A204.1 (cell line): ENCODE measurements around the gene PLA2G4B.
"Not testable (repeated sequence)": the region's sequence is repeated elsewhere in the genome, so short reads cannot be mapped to it uniquely, and the experiment has no call there.

Source experiments
- FAIRE-seq: peaks from 2 replicates; lab custom pipeline; 2012; peaks lifted over from hg19 to GRCh38; lab: Jason Lieb, UNC

Gene PLA2G4B

DNA sequence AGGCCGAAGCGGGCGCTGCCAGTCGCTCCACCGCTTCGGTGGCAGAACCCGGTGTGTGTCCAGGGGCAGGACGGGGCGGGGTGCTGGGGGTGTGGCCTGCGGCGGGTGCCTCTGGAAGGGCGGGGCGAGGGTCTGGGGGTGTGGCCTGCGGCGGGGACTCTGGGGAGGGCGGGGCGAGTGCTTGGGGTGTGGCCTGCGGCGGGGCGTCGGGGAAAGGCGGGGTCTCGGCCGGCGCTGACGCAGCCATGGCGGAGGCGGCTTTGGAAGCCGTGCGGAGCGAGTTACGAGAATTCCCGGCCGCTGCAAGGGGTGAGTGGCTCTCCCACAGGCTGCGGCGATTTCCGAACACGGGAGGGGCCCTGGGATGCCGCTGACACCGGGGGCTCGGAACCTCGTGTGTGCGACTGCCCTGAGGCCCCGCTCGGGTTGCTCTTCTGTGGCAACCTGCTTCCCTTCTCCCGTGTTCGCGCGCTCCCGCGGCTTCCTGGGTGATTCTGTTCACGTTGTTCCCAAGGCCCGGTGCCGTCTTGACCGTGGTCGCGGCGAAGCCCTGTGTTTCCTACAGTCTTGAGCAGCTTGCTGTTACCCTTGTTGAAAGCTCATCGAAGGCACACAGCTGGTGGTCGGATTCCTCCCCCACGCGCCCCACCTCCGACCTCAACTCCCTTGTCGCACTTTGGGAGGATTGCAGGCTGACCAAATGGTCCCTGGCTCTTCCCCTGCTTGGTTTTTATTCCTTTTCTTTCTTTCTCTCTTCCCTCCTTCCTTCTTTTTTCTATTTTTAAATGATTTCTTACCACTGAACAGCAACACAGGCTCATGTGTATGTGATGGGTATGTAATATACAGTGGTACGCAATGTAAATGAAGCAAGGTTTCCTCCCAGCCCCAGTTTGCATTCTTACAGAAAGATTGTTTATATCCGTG is 10.5 kb upstream of the PLA2G4B start, which contains the start of gene JMJD7:
TSS of gene JMJD7 (plus strand) at position 213 of the 927 bp plus-strand sequence. CDS start at position 246, 33 bp downstream.
- no peak for FAIRE-seq

DNA sequence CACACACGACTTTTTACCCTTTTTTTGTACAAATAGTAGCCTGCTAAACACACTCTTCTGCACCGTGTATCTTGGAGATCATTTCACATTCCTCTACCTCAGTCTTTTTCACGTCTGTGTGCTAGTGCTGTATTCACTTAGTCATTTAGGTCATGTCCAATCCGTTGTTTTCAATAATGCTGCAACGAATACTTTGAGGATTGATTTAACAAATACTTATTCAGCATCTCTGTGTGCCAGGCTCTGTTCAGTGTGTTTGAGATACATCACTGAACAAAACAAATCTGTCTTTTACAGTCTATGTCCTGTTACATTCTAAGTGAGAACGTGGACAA is 9.9 kb upstream of the PLA2G4B start:
- FAIRE-seq, result no peak

DNA sequence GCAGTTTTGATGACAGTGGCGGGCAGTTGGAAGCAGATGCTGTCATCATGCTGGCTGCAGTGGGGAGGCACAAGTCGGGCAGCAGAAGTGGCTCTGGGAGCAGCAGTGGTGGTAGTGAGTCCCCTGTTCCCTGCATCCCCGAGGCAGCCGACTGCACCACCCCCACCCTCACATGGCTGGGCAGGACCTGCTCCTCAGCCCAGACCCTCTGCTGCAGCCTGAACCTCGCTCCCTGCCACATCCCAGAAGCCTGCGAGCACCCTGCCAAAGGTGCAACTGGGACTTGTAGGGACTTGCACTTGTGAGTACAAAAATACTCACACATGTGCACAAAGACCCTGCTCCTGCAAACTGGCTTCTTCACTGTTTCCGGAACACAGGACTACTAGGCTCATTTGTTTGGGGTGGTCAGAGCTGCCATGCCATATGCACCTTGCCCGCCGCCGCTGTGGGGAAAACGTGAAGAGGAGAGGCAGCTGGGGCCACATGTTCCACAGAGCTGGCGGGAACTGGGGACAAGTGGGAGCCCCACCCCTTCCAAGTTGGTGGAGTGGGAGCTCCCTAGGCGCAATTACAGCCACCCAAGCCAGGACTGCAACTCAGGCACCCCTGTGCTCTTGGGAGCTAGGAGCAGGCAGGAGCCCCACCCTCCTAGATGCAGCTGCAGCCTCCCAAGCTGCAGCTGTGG is 8.5 kb upstream of the PLA2G4B start:
- FAIRE-seq, result no peak

DNA sequence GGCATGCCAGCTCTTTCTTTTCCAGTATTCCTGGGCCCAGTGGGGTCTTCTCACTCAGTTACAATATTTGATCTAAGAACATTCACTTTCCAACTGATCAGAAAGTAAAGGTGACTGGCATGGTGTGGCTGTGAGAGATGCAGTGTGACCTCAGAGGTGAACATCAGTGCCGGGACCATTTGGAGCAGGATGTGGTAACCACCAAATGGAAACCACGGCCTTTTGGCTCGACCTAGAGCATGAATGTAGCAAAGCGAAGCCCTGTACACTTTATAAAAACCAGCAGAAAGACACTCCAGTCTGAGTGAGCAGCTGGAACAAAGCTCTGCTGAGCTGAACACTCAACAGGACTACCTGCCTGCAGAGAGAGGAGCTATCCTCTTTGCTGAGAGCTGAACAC is 7.4 kb upstream of the PLA2G4B start:
- FAIRE-seq, result not testable (repeated sequence)

DNA sequence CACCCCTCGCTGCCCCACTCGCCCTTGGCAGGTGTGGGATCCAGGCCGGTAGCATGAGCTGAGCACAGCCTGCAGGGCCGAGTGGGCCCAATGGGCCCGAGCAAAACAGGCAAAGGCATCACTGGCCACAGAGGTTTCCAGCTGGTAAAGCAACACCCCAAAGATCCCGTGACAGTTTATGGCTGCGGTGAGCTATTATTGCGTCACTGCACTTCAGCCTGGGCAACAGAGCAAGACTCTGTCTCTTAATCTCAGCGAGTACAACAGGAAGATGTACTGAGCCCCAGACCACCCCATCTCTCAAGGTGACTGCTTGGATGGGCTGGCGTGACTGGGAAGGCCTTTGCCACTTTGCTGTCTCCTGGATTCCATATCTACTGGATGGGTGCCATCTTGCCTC is 6.4 kb upstream of the PLA2G4B start:
- FAIRE-seq, result no peak

DNA sequence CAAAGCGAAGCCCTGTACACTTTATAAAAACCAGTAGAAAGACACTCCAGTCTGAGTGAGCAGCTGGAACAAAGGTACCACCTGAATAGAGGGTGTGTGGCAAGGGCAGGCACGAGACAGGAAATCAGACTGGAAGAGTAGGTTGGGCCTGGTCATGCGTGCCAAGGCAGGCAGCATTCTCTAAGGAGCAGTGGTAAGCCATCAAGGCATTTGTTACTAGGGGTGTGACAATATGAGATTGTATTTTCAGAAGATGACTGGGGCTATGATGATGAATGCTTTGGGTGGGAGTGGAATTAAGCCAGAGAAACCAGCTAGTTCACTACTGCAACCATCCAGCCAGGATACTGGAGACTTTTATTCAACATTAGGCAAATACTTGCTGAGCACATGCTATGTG is 5.8 kb upstream of the PLA2G4B start:
- no peak for FAIRE-seq

DNA sequence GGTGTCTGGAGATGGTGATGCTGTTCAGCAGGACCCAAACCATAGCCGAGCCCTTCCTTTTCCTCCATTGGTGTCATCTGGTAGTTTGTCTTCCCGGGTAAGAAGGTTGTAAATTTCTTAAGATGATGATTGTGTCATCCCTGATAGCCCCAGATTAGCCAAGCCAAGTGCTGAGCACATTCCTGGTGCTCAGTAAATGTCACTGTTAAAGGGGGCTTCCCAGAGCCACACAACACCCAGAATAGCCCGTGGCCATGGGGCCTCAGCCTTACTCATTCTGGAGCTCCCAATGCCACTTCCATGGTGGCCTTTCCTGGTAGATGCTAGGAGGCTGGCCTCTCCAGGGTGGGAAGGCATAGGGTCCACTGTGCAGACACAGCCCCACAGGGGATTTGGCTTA is 4.6 kb upstream of the PLA2G4B start:
- no peak for FAIRE-seq

DNA sequence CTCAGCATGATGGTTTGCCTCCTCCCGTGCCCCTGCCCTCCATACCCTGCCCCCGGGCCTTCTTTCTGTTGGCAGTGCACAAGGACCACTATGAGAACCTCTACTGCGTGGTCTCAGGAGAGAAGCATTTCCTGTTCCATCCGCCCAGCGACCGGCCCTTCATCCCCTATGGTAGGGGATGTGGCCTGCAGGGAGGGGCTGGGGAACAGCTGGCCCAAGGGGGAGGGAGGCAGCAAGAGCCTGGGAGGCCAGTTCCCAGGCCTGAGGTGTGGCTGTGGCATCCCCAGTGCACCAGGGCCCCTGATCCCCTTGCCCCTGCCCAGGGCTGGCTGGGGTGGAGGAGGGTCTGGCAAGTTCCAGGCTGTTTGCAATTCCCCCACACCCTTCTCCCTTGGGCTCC is 2.6 kb upstream of the PLA2G4B start:
- no peak for FAIRE-seq

DNA sequence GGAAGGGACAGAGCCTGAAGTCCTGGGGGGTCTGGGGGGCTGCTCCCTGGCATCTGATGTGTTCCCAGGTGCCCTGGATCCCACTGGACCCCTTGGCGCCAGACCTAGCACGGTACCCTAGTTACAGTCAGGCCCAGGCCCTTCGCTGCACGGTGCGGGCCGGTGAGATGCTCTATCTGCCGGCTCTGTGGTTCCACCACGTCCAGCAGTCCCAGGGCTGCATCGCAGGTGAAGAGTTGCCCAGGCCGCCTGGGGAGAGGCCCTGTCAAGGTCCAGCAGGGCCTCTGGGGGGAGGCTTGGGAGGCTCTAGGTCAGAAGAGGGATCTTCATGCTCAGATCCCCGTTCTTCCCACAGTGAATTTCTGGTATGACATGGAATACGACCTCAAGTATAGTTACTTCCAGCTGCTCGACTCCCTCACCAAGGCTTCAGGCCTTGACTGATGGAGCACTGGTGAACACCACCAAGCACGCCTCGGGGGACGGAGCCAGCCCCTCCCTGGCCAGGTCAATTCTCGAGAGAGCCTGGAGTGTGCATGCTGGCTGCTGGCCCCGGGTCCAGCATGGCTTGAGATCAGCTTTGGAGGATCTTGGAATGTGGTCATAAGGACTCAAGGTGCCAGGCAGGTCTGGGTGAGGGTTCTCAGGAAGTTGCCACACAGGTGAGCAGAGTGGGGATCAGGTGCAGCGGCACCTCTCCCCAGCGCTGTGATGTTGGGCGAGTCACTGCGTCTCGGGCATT is 1.8 kb upstream of the PLA2G4B start:
- FAIRE-seq, result no peak

DNA sequence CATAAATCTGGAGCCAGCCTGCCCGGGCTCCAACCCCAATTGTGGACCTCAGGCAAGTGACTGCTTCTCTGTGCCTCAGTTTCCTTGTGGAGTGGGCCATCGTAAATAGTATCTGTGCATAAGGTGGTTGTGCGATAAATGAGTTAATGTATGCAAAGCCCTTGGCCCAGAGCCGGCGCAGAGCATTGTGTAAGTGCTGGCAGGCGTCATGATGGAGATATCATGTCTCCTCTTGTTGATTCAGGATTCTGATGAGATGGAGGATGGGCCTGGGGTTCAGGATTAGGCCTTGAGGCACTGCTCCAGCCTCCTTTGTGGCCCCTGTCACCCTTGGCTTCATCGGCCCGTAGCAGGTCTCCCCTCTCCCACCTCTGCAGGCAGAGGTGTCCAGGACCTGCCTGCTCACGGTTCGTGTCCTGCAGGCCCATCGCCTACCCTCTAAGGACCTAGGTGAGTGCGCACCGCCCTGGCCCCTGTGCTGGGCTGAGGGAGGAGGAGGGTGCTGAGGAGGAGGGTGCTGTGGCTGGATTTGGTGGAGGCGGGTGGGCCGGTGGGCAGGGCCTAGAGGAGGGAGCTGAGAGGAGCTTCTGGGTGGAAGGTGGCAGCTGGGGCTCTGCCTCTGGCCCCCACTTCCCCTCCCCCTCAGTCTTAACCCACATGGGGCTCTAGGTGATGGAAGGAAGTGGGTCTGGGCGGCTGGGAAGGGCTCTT is 1.3 kb downstream of the PLA2G4B start:
- no peak for FAIRE-seq

DNA sequence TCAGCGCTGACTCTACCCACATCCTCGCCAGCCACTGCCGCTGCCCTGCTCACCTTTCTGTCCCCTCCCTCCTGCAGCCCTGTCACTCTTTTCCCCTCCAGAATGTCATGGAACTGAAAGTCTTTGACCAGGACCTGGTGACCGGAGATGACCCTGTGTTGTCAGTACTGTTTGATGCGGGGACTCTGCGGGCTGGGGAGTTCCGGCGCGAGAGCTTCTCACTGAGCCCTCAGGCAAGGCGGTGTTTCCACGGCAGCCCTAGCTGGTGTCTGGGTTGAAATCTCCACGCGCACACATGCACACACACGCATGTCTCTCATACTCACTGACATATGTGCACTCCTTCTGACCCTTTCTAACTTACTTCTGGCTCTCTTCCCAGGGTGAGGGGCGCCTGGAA is 2.0 kb downstream of the PLA2G4B start:
- no peak for FAIRE-seq

DNA sequence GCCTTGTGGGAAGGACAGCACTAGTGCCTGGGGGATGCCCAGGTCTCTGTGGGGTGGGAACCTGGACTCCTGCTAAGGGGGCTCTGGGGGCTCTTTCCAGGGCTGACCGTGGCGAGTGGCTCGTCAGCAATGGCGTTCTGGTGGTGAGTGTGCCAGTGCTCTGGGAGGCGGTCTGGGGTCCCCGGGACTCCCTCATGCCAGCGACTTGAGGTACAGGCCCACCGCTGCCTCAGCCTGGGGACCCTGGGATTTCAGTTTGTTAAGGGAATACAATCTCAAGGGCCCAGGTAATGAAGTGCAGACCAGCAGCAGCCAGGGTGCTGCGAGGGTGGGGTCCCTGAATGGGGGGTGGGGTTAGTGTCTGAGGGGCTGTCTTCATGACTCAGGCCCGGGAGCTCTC is 2.5 kb downstream of the PLA2G4B start:
- no peak for FAIRE-seq

DNA sequence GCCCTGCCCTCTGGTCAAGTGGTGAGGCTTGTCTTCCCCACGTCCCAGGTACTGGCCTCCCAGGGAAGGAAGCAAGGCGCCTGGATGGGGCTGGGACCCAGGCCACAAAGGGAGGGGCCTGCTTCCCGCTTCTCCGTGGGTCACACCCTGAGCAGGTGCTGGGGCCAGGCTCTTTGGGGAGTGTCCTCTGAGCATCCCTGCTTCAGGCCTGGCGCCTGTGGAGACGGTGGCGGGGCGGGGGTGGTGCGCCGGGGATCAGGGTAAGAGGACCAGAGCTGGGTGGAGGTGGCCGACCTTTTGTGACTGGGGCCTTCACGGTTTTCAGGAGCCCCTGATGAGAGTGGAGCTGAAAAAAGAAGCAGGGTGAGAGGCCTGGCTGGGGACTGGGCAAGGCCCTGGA is 3.6 kb downstream of the PLA2G4B start:
- FAIRE-seq, result no peak

DNA sequence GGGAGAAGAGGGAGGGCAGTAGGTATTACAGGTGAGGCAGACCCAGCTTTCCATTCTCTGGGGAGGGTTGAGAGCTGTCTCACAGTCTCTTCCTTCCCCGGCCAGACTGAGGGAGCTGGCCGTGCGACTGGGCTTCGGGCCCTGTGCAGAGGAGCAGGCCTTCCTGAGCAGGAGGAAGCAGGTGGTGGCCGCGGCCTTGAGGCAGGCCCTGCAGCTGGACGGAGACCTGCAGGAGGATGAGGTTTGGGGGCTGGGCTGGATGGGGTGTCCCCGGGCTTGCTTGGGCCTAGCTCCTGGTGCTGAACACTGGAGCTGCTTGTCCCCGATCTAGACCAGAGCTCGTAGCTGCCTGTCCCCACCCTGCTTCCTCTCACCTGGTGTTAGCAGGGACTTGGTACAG is 4.9 kb downstream of the PLA2G4B start:
- no peak for FAIRE-seq

DNA sequence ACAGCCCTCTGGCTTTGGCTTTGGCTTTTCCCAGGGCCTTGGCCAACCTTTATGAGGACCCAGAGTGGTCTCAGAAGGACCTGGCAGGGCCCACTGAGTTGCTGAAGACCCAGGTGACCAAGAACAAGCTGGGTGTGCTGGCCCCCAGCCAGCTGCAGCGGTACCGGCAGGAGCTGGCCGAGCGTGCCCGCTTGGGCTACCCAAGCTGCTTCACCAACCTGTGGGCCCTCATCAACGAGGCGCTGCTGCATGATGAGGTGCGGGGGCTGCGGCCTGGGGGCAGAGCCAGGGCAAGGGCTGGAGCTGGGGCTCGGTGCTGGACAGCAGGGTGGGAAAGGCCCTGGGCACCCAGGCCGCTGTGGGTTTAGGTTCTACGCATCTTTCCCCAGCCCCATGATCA is 6.2 kb downstream of the PLA2G4B start:
- FAIRE-seq, result no peak

DNA sequence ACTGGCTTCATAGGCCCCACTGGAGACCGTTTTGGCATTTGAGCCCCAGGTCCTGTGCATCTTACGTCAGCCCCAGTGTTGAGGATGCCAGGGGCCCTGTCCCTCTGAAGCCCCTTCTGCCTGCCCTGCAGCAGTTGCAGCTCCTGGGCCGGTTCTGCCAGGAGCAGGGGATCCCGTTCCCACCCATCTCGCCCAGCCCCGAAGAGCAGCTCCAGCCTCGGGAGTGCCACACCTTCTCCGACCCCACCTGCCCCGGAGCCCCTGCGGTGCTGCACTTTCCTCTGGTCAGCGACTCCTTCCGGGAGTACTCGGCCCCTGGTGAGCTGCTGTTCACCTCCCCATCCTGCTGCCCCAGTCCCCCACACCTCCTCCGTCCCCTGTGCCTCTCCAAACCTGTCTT is 8.6 kb downstream of the PLA2G4B start:
- no peak for FAIRE-seq

DNA sequence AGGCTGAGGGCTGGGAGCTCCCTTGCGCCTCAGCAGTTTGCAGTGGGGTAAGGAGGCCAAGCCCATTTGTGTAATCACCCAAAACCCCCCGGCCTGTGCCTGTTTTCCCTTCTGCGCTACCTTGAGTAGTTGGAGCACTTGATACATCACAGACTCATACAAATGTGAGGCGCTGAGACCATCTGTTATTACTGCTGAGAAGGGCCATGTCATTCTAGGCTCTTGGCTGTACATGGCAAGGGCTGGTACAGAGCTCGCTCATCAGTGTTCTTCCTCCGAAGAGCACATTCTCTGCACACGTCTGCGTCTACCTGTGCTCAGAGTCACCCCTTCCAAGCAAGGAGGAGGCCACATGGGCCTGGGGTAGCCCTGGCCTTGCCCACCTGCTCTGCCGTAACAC is 9.3 kb downstream of the PLA2G4B start:
- no peak for FAIRE-seq

DNA sequence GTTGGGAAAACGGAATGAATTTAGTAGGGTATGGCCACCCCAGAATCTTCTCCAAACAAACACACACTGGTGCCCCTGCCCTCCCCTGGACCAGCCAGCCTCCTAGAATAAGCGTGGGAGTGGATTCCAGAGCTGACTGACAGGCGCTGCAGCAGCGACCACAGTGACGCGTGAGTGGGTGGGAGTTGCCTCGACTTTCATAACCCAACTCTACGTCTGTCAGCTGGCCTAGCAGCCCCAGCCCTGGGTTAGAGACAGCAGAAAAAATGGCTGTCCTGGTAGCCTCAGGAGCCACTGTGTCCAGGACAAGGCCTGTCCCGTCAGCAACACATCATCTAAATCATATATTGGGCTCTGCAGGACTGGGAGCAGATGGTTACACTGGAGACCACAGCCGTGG is 10.0 kb downstream of the PLA2G4B start:
- no peak for FAIRE-seq

DNA sequence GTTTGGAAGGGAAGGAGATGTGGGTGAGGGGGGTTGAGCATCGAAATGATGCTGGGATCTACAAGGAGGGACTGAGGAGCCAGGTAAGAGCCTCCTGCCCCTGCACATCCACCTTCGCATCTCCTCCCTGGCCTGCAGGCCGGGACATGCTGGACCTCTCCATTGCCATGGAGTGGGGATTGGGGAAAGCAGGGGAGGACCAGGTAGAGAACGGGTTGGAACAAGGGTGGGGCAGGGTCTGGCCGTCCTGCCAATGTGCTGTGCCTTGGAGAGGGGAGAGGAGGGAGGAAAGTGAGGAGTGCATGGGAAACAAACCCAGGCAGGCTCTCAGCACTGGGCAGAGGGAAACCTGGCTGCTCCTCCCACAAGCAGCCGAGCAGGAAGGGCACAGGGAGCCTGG is 10.6 kb downstream of the PLA2G4B start:
- no peak for FAIRE-seq

DNA sequence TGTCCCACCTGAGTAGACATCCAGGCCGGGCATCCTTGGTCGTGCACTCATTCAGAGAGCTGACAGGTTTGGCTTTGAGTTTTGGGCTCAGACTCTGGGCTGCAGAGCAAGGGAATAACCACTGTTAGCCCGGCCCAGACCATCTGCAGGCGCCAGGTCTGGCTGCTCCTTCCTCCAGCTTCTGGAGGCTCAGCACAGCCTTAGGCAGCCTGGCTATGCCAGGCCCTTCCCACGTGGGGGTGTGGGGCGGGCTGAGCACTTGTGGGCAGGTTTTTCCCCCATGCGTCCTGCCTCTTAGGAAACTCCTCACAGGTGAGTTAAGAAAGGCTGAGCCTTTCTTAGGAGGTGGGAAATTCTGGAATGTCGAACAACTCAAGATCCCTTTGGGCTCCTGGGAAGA is 11.2 kb downstream of the PLA2G4B start:
- FAIRE-seq, result no peak

DNA sequence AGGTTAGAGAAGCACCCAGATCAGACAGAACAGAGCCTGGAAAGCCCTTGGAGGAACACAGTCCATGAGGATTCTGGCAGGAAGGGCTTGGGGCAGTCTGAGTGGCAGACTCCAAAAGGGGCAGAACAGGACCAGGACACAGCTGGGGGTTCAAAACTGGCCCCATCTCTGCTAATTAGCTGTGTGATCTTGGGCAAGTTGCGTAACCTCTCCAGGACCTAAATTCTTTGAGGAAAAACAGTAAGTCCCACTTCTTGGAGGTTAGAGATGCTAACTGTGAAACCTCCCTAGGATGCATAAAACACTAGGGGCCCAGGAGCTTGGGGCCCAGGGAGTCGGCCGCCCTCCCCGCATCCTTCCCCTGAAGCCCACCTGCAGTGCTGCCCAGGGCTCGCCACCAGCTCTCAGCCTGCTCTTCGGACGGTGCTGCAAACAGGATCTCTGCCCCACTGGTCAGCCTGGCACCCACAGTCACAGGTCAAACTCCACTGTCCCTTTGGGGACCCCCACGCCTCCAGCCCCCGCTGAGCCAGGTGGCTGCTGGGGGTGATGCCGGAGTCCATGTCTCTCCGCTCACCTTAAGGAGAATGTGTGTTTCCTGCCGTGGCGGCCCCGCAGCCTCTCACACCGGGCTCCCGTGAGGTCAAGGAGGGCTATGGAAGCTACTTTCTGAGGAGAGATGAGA is 12.0 kb downstream of the PLA2G4B start:
- no peak for FAIRE-seq

DNA sequence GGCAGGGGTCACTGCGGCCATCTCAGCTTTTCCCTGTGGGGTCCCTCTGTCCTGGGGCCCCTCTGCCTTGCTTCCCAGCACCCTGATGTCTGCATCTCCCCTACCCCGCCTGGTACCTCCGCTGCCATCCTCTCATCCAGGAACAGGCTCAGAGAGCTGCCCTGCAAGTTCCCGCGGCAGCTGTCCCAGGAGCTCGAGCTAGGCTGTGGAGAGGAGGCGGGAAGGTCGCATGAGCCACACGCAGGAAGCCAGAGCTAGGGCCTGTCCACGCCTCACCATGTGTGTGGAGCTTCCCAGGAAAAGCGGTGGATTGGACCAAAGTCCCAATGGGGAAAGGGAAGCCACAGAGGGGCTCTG is 12.5 kb downstream of the PLA2G4B start:
- FAIRE-seq, result no peak
